T-helper 9 cell (primary cell): ENCODE results near the gene FER1L5.

ENCODE experiments used
- DNase-seq: peaks from one replicate; pipeline ENCODE4 v3.0.0-alpha.2; 2020

Gene FER1L5

DNA sequence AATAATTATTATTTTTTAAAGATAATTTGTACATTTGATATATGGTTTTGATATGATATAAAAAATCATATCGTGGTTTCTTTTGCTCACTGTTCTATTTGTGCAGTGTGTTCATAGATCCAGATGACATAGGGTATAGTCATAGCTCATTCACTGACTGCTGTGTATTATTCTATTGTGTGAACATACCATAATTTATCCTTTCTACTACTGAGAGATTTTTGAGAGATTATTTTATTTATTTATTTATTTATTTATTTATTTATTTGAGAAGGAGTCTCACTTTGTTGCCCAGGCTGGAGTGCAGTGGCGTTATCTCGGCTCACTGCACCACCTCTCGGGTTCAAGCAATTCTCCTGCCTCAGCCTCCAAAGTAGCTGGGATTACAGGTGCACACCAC lies 39.0 kb downstream of the FER1L5 start:
- no peak for DNase-seq

DNA sequence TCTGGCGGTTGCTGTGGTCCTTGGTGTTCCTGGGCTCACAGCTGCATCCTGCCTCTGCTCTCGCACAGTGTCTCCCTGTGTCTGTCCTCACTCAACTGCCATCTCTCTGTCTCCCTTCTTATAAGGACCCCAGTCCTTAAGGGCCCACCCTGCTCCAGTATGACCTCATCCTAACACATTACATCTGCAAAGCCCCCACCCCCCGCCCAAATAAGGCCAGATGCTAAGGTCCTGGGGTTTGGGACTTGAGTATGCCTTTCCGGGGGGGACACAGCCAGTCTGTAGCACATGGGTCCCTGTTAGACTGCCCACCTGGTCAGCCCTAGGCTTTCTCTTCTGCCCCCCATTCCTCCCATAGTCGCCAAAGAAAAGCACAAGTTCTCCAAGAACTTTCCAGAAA lies 40.7 kb downstream of the FER1L5 start:
- no peak for DNase-seq

DNA sequence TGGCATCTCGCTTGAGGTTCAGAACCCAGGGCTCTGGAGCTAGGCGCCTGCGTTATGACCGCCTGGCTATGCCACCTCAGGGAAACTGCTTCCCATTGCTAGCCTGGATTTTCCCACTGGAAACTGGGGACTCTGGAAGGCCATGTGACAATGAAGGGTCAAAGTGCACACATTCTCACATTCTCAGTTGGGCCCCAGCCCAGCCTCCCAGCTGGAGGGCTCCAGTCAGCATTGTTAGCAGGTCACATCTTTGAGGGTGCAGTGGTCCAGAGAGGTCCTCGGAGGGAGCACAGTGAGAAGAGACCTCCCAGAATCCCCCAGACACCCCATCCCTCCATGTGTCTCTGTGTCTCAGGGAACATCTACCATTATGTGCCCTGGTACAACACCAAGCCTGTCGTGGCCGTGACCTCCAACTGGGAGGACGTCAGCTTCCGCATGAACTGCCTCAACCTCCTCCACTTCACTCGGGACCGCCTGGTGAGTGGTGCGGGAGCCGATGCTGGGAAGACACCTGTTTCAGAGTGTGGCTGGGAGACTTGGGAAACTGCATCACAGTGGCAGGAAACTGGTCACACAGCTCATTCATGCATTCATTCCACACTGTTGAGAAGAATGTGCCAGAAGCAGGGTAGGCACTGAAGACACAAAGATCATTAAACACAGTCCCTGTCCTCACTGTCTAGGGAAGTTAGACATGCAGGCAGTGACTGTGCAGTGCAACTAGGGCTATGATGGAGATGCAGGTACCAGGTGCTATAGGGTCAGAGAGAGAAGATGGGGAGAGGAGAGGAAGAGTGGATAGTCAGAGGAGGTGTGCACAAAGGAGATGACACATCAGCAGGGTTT lies 41.6 kb downstream of the FER1L5 start:
- DNase-seq: no peak

DNA sequence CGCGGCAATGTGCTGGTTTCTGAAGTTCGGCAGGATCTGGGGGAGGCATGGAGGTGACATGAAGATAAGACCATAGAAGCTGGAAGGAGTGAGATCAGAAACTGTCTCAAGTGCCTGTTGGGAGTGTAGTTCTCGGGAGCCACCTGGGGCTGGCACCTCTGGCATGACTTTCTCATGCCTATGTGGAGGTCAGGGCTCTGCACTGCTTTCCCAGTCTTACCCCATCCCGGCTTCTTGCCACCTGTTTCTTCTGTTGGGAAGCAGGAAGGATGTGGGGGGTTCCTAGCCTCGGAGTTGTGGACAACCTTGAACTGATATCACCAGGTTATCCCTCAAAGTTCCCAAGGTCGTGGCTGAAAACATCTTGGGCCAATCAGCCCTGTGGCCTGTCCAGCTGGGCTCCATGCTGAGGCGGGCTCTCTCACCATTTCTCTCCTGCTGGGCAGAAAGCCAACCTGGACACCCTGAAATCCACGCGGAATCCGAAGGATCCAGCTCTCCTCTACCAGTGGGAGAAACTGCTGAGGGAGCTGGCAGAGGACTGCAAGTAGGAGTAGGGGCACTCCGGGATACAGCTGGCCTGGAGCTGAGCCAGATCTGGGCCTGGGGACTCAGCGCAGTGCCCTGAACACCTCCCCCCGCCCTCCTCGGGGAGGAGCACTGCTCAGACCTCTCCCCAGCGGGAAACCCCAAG lies 42.5 kb downstream of the FER1L5 start:
- DNase-seq: no peak

DNA sequence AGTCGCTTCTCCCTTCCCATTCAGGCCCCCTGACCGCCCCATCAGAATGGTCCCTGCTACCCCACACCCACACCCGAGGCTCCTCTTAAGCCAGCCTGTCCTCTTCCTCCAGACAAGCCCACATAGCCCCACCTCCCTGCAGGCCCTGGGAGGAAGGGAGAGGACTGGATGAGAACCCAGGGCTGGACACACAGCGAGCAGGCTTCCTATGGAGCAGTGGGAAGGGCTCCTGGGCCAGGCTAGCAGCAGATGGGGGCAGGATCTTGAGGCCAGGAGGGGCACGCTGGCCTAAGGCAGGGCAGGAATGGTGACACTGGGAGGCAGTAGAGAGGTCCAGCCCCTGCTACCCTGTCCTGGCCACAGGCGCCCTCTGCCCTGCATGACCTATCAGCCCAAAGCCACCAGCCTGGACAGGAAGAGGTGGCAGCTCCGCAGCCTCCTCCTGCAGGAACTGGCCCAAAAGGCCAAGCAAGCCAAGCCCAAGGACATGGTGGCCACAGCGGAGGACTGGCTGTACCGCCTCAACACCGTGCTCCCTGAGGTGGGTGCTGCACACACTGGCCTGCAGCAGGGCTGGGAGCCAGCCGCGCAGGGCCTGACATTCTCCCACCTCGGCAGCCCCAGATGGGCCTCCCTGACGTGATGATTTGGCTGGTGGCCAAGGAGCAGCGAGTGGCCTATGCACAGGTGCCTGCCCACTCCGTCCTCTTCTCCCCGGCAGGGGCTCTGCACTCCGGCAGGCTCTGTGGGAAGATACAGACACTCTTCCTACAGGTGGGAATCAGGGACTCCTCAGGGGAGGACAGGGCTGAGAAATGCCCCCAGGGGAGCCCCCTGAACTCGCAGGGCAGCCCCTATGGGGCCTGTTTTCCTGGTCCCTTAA lies 43.3 kb downstream of the FER1L5 start:
- no peak for DNase-seq

DNA sequence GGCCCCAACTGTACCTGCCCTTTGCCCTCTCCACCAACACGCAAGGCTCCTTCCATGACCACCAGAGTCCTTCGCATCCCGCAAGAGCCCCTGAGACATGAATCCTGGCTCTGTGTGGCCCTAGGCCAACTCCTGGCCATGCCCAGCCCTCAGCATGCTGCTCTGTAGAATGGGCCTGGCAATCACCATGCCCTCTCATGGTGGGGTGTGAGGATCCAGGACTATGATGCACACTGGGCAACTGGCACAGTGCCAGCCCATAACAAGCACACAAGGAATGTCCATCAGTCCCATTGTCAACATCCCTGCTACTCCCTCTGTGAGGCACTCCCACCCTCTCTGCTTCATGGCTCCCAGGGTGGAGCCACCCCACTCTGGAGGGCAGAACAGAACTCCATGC lies 44.7 kb downstream of the FER1L5 start:
- DNase-seq: no peak

DNA sequence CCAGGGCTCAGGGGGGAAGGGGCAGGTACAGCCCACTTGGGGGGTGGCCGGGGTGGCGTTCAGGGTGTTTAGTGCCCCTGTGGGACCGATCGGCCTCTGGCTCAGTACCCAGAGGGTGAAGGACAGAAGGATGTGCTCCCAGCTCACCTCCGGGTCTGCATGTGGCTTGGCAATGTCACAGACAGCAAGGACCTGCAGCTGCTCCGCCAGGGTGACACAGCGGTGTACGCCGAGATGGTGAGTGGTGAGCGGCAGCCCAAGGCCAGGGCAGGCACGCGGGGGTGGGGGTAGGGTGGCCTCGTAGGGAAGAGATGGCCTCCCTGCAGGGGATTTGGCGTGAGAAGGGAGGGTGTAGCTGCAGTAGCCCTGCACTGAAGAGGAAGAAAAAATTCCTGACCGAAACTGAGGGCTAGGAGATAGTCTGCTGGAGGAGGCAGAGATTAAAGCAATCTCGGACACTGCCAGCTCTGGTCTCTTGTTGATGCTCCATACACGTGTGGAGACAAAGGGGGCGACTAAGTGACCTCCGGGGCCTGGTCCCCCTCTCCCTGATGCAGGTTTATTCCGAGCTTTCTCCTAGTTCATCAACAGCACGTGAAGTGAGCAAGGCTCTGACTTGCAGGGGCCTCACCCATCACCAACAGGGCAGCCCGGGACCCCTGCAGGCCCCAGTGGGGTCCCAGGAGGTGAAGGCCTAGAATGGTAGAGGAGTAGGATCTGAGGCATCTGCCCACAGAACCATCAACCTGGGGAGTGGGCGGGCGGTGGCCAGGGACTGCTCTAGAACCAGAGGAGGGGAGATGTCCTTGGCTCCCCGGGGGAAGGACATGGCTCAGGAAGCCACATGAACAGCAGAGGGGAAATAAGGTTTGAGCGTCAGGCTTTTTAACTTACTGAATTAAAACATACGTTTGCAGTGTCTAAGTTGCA lies 45.4 kb downstream of the FER1L5 start:
- no peak for DNase-seq

DNA sequence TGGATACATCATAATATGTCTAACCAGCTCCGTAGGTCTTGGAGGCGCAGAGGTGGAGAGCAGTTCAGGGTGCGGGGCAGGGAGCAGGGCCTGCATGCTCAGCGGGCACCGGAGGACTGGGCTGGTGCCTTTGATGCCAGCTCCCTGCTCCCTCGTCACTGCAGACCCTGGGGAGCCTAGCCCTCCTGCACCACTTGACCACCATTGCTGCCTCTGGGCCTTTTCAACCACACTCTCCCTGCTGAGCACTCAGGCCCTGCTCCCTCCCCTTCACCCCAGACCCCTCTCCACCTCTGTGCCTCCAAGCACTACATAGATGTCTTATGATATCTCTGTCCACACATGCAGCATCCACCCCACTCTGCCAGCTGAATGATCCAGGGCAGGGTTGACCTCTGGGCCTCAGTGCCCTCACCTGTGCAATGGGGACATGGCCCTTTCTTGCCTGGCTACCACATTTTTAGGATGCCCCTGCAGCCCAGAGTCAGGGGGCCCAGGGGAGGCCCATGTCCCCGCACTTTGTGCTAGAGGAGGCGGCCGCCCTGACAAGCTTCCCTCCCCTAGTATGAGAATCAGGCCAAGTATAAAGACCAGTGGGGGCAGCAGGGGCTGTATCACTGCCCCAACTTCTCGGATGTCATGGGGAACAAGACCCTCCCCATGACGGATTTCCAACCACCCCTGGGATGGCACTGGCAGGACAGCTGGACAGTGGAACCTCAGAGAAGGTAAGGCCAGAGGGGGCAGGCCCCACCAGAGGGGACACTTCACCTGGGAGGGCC lies 46.3 kb downstream of the FER1L5 start:
- DNase-seq: no peak

DNA sequence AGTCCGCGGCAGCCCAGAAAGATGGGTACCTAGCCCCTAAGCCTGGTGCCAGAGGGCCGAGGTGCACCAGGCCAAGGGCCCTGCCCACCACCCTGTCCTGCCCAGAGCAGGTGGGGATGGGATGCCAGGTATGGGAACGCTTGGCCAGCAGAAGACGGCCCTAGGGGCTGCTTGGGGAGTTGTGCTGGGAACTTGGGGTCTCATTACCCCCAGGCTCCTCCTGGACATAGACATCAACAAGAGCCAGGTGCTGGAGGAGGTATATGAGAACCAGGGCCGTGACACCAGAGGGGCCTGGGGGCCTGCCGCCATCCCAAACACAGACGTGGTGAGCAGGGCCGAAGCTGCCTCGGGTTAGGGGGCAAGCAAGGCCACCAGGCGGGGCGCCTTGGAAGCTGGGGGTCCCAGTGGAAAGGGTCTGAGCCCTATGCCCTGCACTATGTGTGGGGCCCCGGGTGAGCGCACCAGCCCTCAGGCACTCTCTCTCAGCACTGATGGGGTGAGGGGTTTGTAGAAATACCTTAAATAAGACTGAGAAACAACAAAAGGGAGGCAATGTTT lies 46.9 kb downstream of the FER1L5 start:
- no peak for DNase-seq

DNA sequence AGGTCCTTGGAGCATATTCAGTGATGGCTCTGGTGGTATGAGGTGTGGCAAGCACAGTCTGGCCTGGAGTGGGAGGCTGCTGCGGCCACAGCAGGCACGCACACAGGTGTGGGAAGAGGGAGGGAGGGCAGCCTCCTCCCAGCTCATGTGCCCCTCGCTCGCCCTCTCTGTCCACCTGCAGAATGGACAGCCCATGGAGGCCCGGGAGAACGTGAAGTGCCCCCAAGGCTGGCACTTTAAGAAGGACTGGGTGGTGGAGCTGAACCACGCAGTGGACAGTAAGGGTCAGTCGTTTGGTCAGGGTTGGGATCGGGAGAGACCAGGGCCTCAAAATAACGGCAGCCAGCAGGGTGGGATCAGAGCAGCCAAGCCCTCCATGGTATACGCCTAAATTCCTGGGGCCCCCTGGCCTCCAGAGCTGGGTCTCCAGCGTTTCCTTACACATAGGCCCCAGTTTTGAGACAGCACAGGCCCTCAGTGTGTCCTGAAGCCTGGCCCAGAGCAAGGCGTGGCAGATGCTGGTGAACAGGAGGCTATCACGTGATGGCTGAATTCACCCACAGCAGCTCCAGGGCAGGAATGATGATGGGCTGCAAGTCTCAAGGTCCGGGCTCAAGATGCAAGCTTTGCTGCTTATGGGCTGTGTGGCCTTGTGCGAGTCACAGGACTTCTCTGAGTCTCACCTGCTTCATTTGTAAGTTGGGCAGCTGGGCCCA lies 47.9 kb downstream of the FER1L5 start:
- DNase-seq: no peak

DNA sequence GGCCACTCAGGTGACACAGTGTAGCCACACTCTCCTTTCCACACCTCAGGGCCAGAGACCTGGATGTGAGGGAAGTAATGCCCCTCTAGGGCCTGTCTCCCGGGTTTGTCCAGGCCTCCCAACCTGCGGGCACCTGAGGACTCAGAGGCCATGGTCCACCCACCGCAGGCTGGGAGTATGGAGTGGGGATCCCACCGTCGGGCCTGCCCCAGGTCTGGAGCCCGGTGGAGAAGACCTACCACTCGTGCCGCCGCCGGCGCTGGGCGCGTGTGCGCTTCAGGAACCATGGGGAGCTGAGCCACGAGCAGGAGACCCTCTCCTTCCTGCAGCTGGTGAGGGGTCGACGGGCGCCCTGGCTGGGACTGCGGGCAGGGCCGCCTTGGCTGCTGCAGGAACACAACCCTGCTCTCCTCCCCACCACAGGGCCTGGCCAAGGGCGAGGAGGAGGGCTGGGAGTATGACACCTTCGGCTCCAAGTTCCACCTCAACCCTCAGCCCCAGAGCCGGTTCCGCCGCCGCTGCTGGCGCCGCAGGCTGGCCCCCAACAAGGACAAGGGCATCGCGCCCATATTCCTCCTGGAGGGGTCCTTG lies 48.6 kb downstream of the FER1L5 start:
- DNase-seq: no peak

DNA sequence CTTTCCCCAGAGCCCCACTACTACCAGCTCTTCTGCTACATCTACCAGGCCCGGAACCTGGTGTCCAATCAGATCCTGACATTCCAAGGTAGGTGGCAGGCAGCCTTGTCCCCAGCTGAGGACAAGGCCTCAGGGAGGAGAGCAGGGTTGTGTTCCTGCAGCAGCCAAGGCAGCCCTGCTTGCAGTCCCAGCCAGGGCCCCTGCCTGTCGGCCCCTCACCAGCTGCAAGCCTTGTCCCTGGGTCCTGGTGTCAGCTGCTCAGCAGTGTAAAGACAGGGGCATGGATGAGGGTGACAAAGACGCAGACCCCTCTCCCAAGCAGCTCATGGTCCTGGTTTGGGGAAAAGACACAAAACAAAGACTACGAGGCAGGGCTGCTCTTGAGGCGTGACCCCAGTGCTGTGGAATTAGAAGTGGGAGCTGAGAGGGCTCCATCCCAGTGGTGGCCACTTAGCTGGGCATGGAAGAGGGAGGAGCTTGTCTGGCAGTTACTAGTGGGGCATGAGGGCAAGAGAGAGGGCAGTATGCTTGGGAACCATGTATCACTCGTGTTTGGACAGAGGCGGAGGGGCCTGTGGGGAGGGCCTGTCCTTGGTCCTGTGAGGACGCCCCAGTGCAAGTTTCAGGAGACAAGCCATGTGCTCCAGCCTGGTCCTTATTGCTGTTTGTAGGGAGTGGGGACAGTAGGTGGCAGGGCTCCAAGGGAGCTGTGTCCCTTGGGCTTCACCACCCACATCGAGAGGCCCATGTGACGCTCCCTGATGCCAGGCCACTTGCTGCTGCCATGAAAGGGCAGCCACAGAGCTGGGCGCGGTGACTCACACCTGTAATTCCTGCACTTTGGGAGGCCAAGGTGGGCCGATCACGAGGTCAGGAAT lies 49.8 kb downstream of the FER1L5 start:
- DNase-seq: no peak

DNA sequence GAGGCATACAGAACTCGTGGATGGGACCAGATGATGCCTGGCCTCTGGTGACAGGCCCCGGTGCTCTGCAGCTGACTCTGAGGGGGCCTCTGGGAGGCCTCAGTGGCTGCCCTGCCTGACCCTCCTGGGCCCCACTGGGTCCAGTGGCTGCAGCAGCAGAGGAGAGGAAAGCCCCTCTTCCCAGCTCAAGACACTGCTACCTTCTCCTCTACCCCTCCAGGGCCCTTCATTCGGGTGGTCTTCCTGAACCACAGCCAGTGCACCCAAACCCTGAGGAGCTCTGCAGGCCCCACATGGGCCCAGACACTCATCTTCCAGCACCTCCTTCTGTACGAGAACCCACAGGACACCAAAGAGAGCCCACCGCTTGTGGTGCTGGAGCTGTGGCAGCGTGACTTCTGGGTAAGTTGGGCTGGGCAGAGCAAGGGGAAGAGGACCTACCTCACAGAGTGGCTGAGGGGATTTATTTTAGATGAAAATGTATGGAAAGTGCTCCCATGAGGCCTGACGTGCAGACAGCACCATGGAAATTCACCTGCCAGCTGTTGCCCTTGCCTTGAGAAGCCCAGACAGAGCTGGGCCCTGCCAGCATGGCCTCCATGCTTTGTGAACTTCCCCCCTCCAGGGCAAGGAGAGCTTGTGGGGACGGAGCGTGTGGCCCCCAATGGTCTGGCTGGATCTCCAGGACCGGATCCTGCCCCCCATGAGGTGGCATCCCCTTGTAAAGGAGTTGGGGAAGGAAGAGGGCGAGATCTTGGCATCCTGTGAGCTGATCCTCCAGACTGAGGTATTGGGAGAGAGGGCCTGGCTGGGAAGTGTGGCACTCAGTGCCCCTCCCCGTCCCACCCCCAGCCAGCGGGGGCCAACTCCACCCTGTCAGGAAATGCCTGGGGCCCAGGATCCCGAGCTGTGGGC lies 51.0 kb downstream of the FER1L5 start:
- DNase-seq: no peak

DNA sequence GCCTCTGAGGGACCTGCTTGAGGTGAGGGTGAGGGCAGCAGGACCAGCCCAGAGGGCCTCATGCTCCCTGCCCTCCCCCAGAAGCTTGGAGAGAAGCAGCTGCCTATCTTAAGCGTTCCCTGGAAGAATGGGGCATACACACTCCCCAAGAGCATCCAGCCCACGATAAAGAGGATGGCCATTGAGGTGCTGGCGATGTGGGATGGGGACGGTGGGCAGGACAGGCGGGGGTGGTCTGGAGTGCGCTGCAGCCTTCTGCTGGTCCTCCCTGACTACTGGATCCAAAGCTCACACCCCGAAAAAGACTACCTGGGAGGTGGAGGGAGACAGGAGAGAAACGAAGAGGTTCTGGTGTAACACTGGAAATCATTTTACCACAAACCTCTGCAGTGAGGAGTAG lies 51.7 kb downstream of the FER1L5 start:
- no peak for DNase-seq

DNA sequence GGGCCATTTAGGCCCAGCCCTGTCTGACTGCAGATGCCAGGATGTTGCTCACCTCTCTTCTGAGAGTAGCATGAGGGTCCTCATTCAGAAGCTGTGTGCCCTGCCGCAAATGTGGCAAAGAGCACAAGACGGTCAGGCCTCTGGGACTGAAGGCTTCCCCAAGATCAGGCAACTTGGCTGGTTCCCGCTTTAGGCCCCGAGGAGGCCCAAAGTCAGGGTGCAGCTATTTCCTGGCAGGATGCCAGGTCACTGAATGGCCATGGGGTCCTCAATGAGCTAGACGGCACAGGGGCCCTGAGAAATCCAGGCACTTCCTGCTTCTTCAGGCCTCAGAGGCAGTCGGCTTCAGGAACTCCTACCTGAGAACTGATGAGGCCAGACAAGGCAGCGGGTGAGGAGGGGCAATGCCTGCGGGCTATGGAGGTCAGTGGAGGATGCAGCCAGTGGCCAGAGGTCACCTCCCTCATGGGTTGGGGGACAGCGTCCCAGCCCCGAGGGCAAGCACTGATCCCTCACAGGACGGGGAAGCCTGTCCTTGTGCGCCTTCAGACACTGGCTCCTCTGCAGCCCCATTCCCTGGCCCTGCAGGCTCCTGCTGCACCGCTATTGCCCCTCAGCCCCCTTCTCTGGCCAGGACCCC lies 52.4 kb downstream of the FER1L5 start:
- DNase-seq: no peak

DNA sequence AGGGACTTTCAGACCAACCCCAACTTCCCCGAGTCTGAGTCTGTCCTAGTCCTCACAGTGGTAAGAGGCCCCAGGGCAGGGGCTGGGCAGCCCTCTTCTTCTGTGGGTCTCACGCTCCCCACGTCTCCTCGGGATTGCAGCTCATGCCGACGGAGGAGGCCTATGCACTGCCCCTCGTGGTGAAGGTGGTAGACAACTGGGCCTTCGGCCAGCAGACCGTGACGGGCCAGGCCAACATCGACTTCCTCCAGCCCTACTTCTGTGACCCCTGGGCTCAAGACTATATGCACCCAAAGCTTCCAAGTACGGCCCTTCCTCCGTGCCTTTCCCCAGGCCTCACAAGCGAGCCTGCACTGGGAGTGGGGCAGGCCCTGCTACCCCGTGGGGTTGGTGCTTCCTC lies 53.0 kb downstream of the FER1L5 start:
- DNase-seq: no peak

DNA sequence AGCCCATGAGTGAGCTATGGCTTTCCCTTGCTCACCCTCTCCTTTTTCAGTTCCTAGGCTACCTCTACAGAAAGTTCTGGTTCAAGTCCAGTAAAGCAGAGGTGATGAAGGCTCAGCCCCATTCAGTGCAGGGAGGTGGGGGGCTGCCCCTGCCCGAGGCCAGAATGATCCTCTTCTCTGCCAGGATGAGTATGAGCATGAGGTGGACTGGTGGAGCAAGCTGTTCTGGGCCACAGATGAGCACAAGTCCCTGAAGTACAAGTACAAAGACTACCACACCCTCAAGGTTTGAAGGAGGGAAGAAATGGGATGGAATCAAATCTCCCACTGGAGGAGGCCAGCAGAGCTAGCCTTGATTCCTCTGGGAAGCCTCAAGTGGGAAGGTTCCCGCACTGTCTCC lies 54.9 kb downstream of the FER1L5 start:
- DNase-seq: no peak
